GM12801 (cell line): ENCODE measurements around the gene ASCC3.

Source experiments
- CTCF ChIP-seq: IDR thresholded peaks from one replicate; pipeline ENCODE4 v1.5.1; 2011; ENCODE audit warnings: control low read depth; ENCODE audit not compliant: insufficient read length; ENCODE audit errors: extremely low read depth

ASCC3 gene

DNA sequence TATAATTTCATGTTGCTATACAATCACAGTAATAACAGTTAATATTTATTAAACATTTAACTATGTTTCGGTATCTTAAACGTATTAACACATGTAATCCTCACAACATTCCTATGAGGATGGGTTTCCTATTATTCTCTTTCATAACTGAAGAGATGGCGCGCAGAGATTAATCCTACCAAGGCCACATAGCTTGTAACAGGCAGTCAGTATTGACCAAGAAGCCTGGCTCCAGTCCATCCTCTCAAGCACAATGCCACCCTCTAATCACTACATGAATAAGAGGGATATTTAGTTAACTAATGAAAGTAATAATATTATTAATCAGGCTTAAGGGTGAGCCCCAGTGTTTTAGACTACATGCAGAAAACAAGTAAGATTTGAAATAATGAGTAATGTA is 266.7 kb downstream of the ASCC3 start:
- no peak for TF ChIP-seq CTCF

DNA sequence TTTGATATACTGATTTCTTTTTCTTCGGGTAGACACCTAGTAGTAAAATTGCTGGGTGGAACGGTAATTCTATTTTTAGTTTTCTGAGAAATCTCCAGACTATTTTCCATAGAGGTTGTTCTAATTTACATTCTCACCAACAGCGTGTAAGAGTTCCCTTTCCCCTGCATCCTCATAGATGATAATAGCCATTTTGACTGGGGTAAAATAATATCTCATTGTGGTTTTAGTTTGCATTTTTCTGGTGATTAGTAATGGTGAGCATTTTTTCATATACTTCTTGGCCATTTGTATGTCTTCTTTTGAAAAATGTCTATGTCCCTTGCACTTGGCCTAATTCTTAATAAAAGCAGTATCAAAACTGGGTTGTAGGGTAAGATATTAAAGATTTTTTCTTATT is 267.5 kb downstream of the ASCC3 start:
- TF ChIP-seq CTCF = no peak

GRCh38 chr6:100612094-100612493 is 269.0 kb downstream of the ASCC3 start:
- TF ChIP-seq CTCF = no peak

GRCh38 chr6:100599088-100599770 is 281.9 kb downstream of the ASCC3 start:
- TF ChIP-seq CTCF = no peak

GRCh38 chr6:100595456-100595855 is 285.7 kb downstream of the ASCC3 start:
- no peak for TF ChIP-seq CTCF

- TF ChIP-seq CTCF = no peak
Observed at GRCh38 chr6:100593522-100593921, 287.6 kb downstream of the ASCC3 start.

DNA sequence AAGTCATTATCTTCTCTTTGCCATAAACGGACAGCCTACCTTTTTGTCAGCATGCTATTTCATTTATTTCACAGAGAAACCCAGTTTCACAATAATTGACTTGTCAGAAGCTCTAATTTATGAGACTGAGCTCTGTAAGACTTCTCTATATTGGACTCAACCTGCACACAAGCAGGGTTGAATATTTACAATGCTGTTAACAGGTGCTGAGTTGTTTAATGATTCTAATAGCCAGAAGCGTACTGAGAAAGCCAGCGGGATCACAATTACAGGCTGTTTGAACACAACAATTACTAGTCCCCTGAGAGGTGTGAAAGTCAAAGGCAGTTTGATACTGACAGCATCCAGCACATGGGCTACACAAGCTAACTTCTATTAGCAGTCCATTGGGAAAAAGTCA is 288.2 kb downstream of the ASCC3 start:
- TF ChIP-seq CTCF = no peak
